ENCODE data around the gene LMNTD2.

GRCh38 chr11:563812-564578 lies 3.5 kb upstream of the LMNTD2 start:
- no peak for TF ChIP-seq ATF6 (CRISPR knock-in tag; IDR thresholded peaks at IDR 0.05)
- TF ChIP-seq, protein P1, sequence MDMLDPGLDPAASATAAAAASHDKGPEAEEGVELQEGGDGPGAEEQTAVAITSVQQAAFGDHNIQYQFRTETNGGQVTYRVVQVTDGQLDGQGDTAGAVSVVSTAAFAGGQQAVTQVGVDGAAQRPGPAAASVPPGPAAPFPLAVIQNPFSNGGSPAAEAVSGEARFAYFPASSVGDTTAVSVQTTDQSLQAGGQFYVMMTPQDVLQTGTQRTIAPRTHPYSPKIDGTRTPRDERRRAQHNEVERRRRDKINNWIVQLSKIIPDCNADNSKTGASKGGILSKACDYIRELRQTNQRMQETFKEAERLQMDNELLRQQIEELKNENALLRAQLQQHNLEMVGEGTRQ (CRISPR knock-in tag; IDR thresholded peaks at IDR 0.05), result no peak
- TF ChIP-seq ATF3 (CRISPR knock-in tag; conservative IDR thresholded peaks at IDR 0.05), result no peak
- TF ChIP-seq CTCF (IDR thresholded peaks at IDR 0.05), result no peak
- TF ChIP-seq ZNF232 (CRISPR knock-in tag; IDR thresholded peaks at IDR 0.05), result no peak
- no peak for TF ChIP-seq RELA (CRISPR knock-in tag; IDR thresholded peaks at IDR 0.05; ENCODE audit: borderline replicate concordance)
- TF ChIP-seq ZBTB21 (CRISPR knock-in tag; IDR thresholded peaks at IDR 0.05; ENCODE audit: borderline replicate concordance), result no peak
- no peak for TF ChIP-seq NR1H2 (CRISPR knock-in tag; IDR thresholded peaks at IDR 0.05)

All from WTC11 (cell line).